SJCRH30 (cell line): ENCODE results near the gene ARHGAP33. TPM values are rescaled to one million over a fixed set of nuclear protein-coding genes. Genes with fewer than 3 reads are reported as not detected.

ENCODE experiments used
- DNase-seq, 2 experiments: peaks; one replicate each; pipeline ENCODE4 v3.0.0-alpha.2; 2015 to 2020
- H3K27ac ChIP-seq: fragments of 250-450 bp; sonication (Bioruptor Pico); 2 replicates; pipeline ENCODE4 v1.5.1; 2020; ENCODE audit warnings: mild to moderate bottlenecking, moderate library complexity
- H3K27me3 ChIP-seq: fragments of 250-450 bp; sonication (Bioruptor Pico); 2 replicates; pipeline ENCODE4 v1.5.1; 2020; ENCODE audit warnings: mild to moderate bottlenecking, moderate library complexity
- H3K36me3 ChIP-seq: fragments of 250-450 bp; sonication (Bioruptor Pico); 2 replicates; pipeline ENCODE4 v1.5.1; 2020; ENCODE audit warnings: mild to moderate bottlenecking, moderate library complexity
- H3K4me1 ChIP-seq: fragments of 250-450 bp; sonication (Bioruptor Pico); 2 replicates; pipeline ENCODE4 v1.5.1; 2020; ENCODE audit warnings: mild to moderate bottlenecking, moderate library complexity
- H3K4me3 ChIP-seq: fragments of 250-450 bp; sonication (Bioruptor Pico); 2 replicates; pipeline ENCODE4 v1.5.1; 2020; ENCODE audit warnings: mild to moderate bottlenecking, moderate library complexity
- H3K9me3 ChIP-seq: fragments of 250-450 bp; sonication (Bioruptor Pico); replicated peaks from 2 replicates; pipeline ENCODE4 v1.5.1; 2020; ENCODE audit warnings: mild to moderate bottlenecking, moderate library complexity
- total RNA-seq: library from RNA; depleted of rRNA; stranded (reverse); fragments of >200 nt; shearing (Covaris generic); gene quantifications from 2 replicates; pipeline ENCODE4 v1.2.3, GENCODE V29; 2014

ARHGAP33 gene
- total RNA-seq, 1 experiment from 2014 or later, result 8.9 TPM

DNA sequence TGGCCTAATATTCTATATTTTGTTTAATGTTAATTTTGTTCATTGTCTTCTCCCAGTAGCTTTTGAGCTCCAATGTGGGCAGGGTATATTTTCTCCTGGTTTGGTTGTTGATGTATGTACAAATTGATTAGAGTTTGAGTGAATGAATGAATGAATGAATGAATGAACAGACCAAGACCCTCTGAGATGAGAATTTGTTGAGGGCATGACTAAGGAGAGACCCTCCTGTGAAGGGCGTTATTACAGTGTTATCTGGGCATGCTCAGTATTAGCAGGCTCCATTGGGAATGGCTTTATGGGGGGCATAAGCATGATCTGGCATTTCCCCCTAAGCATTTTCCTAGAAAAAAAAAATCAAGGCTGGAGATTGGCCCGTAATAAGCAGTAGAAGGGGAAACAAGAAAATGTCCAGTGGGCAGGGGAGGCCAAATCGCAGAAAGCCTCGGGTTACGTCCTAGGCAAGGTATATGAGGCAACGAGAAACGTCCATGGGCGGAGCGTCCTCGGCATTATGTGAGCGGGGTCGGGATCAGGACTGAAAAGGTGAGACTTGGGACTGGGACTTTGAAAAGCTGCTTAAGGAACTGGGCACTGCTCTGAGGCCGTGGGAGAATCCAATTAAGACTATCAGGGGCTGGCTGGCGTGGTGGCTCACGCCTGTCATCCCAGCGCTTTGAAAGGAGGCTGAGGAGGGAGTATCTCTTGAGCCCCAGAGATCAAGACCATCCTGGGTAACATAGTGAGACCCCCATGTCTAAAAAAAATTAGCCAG is 904 bp upstream of the ARHGAP33 start:
- Histone ChIP-seq H3K4me3 (peak overlapping the region; percentile 69), H3K36me3 (no peaks in the 10 kb centered on the region), H3K9me3 (no peaks in the 10 kb centered on the region), H3K27ac (no peak overlapping the region), H3K4me1 (peaks cover 15% of the 10 kb centered on the region), H3K27me3 (no peaks in the 10 kb centered on the region)
- DNase-seq, result peak in 1 of 2 experiments; percentile 30

DNA sequence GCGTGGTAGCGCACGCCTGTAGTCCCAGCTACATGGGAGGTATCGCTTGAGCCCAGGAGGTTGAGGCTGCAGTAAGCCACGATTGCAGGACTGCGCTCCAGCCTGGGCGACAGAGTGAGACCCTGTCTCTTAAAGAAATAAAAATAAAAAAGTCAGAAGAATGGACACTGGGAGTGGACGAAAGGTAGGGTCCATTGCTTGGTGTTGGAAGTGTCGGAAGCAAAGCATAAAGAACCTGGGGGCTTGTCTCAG is 392 bp upstream of the ARHGAP33 start:
- no peak for DNase-seq
- no peak overlapping the region for H3K27ac ChIP-seq
- peaks cover 15% of the 10 kb centered on the region for H3K4me1 ChIP-seq
- no peaks in the 10 kb centered on the region for H3K27me3 ChIP-seq
- H3K36me3 ChIP-seq, result no peaks in the 10 kb centered on the region
- peak overlapping the region; percentile 69 for H3K4me3 ChIP-seq
- no peaks in the 10 kb centered on the region for H3K9me3 ChIP-seq

DNA sequence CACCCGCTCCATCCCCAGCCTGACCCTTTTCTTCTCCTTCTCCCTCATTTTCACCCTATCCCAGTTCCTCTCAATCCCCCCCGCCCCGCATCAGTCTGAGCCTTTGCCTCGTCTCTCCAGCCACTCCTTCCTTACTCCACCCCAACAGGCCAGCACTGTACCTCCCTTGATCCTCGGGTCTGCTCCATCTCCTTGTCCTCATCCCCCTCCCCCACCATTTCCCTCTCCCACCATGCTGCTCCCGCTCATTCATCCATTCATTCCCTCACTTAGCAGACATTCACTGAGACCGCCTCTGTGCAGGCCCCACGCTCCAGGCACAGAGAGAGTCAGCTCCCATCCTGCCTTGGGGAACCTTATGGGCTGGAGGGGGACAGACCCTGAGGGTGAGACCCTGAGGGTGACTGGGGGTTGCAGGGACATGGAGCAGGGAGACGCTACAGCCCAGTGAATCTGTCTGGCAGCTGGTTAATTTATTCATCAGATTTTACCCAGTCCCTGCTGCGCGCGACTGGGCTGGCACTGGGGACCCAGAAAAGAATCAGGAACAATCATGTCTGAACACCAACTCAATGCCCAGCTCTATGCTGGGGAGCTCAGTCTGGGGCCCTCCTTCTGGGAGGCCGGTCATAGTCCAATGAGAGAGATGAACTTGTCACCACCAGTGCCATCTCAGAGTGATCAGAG is 881 bp downstream of the ARHGAP33 start:
- H3K36me3 ChIP-seq, result no peaks in the 10 kb centered on the region
- peak in 1 of 2 experiments; percentile 53 for DNase-seq
- no peaks in the 10 kb centered on the region for H3K27me3 ChIP-seq
- peak overlapping the region; percentile 46; the same call in 1 of the 2 replicates for H3K27ac ChIP-seq
- H3K9me3 ChIP-seq, result no peaks in the 10 kb centered on the region
- peak overlapping the region; percentile 69 for H3K4me3 ChIP-seq
- H3K4me1 ChIP-seq, result peaks cover 15% of the 10 kb centered on the region

DNA sequence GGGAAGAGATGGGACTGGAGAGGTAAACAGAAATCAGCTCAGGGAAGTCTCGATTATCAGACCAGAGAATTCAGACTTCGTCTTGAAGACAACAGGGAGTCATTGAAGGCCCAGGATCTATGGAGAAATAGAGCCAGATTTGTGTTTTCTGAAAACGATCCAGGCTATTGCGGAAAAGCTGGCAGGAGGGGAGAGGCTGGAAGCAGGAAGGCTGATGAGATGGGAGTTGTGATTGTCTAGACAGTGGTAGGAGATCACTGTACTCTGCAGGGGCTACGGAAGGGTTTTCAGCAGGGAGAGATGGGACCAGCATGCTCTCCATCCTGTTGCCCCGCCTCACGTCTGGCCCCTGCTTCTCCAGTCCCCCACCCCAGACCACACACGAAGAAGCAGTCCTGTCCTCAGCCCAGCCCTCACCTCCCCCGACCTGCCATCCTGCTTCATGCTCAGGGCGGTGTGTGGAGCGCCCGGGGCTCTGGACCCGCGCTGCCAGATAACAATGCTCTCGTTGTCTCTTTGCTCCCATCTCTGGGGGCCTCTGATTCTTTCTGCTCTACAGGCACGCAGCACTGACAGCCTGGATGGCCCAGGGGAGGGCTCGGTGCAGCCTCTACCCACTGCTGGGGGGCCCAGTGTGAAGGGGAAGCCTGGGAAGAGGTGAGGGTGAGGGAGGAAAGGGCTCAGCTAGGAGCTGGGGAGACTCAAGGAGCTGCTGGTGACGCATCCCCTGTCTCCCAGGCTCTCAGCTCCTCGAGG is 1.9 kb downstream of the ARHGAP33 start:
- peak overlapping the region; percentile 28; the same call in 1 of the 2 replicates for H3K27ac ChIP-seq
- H3K36me3 ChIP-seq, result no peaks in the 10 kb centered on the region
- peaks cover 15% of the 10 kb centered on the region for H3K4me1 ChIP-seq
- DNase-seq, result peak; percentile 93 to 94
- no peaks in the 10 kb centered on the region for H3K9me3 ChIP-seq
- H3K27me3 ChIP-seq, result no peaks in the 10 kb centered on the region; the same call in 1 of the 2 replicates
- H3K4me3 ChIP-seq, result peak overlapping the region; percentile 69

DNA sequence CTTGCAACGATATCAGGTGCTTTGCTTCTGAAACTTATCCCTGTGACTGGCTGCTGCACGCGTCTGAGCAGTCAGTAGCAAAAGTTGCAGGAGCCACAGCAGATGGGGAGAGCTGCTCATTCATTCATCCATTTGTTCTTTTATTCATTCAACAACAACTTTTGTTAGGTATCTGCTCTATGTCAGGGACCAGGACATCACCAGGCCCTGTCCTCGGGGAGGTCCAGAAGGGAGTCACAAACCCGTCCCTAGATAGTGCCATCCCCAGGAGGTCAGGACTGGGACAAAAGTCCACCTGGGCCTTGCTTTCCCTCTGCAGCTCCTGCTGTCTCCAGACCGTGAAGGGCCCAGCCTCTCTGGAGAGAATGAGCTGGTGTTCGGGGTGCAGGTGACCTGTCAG is 2.6 kb downstream of the ARHGAP33 start:
- peak overlapping the region; percentile 28; the same call in 1 of the 2 replicates for H3K27ac ChIP-seq
- H3K9me3 ChIP-seq, result no peaks in the 10 kb centered on the region
- no peak overlapping the region for H3K4me3 ChIP-seq
- H3K36me3 ChIP-seq, result no peaks in the 10 kb centered on the region
- peaks cover 15% of the 10 kb centered on the region for H3K4me1 ChIP-seq
- no peak for DNase-seq
- no peaks in the 10 kb centered on the region; the same call in 1 of the 2 replicates for H3K27me3 ChIP-seq

DNA sequence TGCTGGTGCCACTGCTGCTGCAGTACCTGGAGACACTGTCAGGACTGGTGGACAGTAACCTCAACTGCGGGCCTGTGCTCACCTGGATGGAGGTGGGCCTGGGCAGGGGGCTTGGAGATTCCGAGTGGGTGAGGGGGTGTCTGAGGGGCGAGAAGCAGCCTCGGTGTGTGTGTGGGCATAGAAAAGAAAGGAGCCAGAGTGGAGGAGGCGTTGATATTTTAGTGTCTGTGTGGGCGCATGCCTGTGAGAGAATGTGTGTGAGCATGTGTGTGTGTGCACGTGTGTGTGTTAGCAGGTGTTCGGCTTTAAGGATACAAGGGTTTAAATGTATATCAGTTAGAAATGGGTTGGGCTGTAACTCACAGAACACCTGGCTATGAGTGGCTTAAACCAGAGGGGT is 3.7 kb downstream of the ARHGAP33 start:
- Histone ChIP-seq H3K36me3 (no peaks in the 10 kb centered on the region), H3K27me3 (no peaks in the 10 kb centered on the region; the same call in 1 of the 2 replicates), H3K27ac (no peak overlapping the region), H3K4me1 (peaks cover 15% of the 10 kb centered on the region), H3K4me3 (no peak overlapping the region), H3K9me3 (no peaks in the 10 kb centered on the region)
- no peak for DNase-seq

DNA sequence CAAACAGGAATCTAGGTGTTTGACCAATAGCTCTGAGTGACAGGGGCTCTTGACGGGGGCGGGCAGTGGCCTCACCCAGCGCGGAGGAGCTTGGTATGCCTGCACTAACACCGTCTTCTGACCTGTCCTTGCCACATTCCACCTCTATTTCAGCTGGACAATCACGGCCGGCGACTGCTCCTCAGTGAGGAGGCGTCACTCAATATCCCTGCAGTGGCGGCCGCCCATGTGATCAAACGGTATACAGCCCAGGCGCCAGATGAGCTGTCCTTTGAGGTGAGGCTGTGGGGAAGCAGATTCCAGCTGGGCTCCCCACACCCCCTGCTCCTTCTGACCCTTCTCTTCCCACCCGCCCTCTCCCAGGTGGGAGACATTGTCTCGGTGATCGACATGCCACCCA is 4.7 kb downstream of the ARHGAP33 start:
- no peaks in the 10 kb centered on the region; the same call in 1 of the 2 replicates for H3K27me3 ChIP-seq
- no peaks in the 10 kb centered on the region for H3K36me3 ChIP-seq
- H3K4me1 ChIP-seq, result peaks cover 15% of the 10 kb centered on the region

DNA sequence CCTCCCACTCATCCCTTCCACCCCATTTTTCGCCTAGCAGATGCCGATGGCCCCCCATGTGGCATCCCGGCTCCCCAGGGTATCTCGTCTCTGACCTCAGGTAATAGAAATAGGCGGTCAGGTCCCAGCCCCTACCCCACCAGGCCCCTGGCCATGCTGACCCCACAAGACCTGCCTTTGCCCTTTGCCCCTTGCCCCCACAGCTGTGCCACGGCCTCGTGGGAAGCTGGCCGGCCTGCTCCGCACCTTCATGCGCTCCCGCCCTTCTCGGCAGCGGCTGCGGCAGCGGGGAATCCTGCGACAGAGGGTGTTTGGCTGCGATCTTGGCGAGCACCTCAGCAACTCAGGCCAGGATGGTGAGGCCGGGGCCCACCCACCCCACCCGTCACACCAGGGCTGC is 5.4 kb downstream of the ARHGAP33 start:
- no peak for DNase-seq
- Histone ChIP-seq H3K4me3 (no peak overlapping the region), H3K9me3 (no peaks in the 10 kb centered on the region), H3K27ac (no peak overlapping the region), H3K27me3 (no peaks in the 10 kb centered on the region; the same call in 1 of the 2 replicates), H3K36me3 (no peaks in the 10 kb centered on the region; the same call in 1 of the 2 replicates), H3K4me1 (peaks cover 15% of the 10 kb centered on the region)

More for the DNA sequence above, 4.7 kb downstream of the ARHGAP33 start:
- Histone ChIP-seq H3K4me3 (no peak overlapping the region), H3K27ac (no peak overlapping the region), H3K9me3 (no peaks in the 10 kb centered on the region)
- DNase-seq, result no peak

DNA sequence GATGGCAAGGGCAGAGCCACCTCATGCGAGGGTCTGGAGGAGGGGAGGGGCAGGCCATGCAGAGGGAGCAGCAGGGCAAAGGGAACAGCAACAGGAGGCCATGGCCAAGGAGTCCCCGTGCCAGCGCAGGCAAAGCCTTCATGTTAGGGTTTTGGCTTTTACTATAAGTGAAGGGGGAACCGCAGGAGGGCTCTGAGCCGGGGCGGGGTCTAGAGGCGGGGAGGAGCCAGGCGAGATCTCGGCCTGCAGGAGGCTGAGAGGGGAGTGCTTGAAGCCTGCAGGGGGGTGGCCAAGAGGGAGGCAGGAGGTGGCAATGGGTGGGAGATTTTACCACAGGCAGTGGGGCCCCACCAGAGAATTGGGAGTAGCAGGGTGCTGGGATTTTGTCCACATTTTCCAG is 6.3 kb downstream of the ARHGAP33 start:
- no peak for DNase-seq
- Histone ChIP-seq H3K27me3 (no peaks in the 10 kb centered on the region; the same call in 1 of the 2 replicates), H3K27ac (no peak overlapping the region), H3K4me1 (peaks cover 9% of the 10 kb centered on the region), H3K9me3 (no peaks in the 10 kb centered on the region), H3K36me3 (no peaks in the 10 kb centered on the region; the same call in 1 of the 2 replicates), H3K4me3 (no peak overlapping the region)

DNA sequence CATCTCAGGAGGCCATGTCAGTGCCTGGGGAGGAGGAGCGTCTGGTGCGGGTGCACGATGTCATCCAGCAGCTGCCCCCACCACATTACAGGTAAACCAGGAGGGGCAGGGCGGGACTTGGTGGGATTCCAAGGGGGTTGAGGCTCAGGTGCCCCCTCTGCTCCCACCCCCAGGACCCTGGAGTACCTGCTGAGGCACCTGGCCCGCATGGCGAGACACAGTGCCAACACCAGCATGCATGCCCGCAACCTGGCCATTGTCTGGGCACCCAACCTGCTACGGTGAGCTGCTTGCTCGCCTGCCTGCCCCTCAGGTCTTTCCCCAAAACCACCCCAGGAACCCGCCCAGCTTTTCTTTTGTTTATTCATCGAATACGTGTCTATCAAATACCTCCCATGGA is 7.2 kb downstream of the ARHGAP33 start:
- no peaks in the 10 kb centered on the region; the same call in 1 of the 2 replicates for H3K27me3 ChIP-seq
- DNase-seq, result no peak
- H3K27ac ChIP-seq, result no peak overlapping the region
- H3K36me3 ChIP-seq, result no peaks in the 10 kb centered on the region; the same call in 1 of the 2 replicates
- no peaks in the 10 kb centered on the region for H3K9me3 ChIP-seq
- H3K4me3 ChIP-seq, result no peak overlapping the region
- H3K4me1 ChIP-seq, result no peaks in the 10 kb centered on the region; the same call in 1 of the 2 replicates

DNA sequence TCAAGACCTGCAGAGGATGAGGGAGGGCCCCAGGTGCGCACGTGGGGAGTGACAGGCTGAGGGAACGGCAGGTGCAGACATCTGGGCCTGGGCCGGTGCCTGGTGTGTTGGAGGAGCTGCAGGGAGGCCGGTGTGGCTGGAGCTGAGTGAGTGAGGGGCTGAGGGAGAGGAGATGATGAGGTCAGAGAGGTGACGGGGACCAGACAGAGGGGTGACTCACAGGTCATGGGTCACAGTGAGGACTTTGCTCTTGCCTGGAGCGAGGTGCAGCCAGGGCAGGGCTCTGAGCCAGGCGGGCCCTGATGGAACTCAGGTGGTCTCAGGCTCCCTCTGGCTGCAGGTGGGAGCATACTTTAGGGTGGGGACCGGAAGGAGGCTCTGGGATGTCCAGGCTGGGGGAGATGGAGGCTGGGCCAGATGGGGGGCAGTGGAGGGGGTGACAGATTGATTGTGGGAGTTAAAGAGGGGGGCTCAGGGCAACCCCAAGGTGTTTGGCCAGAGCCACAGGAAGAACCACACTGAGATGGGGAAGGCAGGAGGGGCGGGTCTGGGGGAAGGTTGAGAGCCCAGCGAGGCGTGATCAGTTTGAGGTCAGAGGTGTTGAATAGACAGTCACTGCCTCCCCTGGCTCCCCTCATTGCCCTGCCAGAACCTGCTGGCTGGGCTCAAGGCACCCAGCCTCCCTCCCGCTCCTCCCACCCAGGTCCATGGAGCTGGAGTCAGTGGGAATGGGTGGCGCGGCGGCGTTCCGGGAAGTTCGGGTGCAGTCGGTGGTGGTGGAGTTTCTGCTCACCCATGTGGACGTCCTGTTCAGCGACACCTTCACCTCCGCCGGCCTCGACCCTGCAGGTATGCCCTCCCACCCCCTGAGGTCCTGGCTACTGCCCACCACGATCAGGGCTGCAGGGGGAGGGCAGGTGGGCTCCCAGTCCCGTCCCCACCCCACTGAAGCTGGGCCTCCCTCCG is 8.4 kb downstream of the ARHGAP33 start:
- Histone ChIP-seq H3K27me3 (no peaks in the 10 kb centered on the region; the same call in 1 of the 2 replicates), H3K36me3 (no peaks in the 10 kb centered on the region; the same call in 1 of the 2 replicates)
- DNase-seq, result no peak

DNA sequence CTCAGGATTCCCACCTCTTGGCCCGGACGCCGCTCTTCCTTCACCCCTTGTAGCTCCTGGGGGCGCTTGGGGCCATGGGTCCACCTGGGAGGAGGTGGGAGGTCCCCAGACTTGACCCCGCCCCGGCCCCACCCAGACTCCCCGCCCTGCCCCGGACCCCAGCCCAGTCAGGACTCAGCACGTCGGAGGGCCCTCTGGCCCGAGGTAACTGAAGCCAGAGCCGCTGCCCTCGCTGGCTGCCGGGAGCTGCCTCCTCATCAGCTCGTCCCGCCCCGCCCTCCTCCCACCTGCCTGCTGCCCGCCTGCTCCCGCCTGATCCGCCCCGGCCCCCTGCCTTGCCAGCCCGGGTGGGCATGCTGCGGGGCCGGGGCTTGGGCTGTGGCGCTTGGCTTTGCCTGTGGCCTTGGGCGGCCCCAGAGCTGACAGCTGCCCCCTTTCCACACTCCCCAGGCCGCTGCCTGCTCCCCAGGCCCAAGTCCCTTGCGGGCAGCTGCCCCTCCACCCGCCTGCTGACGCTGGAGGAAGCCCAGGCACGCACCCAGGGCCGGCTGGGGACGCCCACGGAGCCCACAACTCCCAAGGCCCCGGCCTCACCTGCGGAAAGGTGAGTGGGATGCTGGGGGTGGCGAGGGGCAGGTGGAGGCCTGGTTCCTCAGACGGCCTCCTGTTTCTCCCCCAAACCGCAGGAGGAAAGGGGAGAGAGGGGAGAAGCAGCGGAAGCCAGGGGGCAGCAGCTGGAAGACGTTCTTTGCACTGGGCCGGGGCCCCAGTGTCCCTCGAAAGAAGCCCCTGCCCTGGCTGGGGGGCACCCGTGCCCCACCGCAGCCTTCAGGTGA is 9.4 kb downstream of the ARHGAP33 start:
- Histone ChIP-seq H3K4me1 (no peaks in the 10 kb centered on the region), H3K4me3 (no peak overlapping the region), H3K27ac (no peak overlapping the region), H3K9me3 (no peaks in the 10 kb centered on the region), H3K27me3 (no peaks in the 10 kb centered on the region; the same call in 1 of the 2 replicates), H3K36me3 (no peaks in the 10 kb centered on the region; the same call in 1 of the 2 replicates)
- DNase-seq, result no peak

More for the DNA sequence above, 8.4 kb downstream of the ARHGAP33 start:
- no peaks in the 10 kb centered on the region for H3K4me1 ChIP-seq
- no peaks in the 10 kb centered on the region for H3K9me3 ChIP-seq
- H3K27ac ChIP-seq, result no peak overlapping the region
- no peak overlapping the region for H3K4me3 ChIP-seq

DNA sequence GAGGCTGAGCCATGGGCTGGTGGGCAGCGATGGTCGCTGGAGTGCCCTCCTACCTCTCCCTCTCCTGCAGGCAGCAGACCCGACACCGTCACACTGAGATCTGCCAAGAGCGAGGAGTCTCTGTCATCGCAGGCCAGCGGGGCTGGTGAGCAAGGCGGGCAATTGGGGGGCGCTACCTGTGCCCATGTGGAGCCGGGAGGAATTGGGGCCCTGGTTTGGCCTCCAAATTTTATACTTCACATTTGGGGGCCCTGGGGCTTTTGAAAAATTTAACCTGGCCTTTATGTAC is 9.9 kb downstream of the ARHGAP33 start:
- Histone ChIP-seq H3K4me1 (no peaks in the 10 kb centered on the region), H3K9me3 (no peaks in the 10 kb centered on the region), H3K27me3 (no peaks in the 10 kb centered on the region; the same call in 1 of the 2 replicates), H3K4me3 (no peak overlapping the region), H3K27ac (no peak overlapping the region), H3K36me3 (no peaks in the 10 kb centered on the region; the same call in 1 of the 2 replicates)
- DNase-seq, result no peak
